ENCODE measurements around the gene CHST13.

Gene CHST13, protein sequence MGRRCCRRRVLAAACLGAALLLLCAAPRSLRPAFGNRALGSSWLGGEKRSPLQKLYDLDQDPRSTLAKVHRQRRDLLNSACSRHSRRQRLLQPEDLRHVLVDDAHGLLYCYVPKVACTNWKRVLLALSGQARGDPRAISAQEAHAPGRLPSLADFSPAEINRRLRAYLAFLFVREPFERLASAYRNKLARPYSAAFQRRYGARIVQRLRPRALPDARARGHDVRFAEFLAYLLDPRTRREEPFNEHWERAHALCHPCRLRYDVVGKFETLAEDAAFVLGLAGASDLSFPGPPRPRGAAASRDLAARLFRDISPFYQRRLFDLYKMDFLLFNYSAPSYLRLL

DNA sequence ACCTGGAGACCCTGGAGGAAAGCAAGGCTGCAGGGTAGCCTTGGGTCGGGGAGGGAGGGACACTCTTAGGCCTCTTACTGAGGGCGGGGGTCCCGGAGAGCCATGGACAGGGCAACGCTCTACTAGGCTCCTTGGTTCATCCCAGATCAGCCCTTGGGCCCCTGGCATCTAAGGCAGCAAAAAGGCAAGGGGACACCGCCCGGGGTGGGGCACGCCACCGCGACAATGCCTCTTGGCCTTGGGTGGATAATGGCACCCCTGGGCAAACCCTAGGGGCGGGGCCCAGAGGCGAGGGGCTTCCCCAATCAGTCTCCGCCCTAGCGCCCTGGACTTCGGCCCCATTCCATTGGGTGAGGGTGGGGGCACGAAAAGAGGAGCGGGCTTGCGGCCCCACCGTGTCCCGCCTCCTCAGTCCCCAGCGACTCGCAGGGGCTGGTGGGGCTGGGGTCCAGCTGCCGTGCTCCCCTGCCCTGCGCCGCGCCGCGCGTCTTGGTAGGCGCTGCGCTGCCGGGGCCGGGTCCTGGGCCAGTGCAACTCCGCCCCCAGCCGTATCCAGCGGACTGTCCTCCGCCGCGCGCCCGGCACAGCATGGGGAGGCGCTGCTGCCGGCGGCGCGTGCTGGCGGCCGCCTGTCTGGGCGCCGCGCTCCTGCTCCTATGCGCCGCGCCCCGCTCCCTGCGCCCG lies at the start of gene CHST13:
CHST13 (plus strand) TSS at position 411 of the 684 bp plus-strand sequence; CDS start at position 589, 178 bp downstream.
- Mint-ChIP-seq H3K36me3 (no peaks in the 10 kb centered on the region), H3K9me3 (no peaks in the 10 kb centered on the region), H3K4me3 (peak within 1 kb of the TSS; percentile 28), H3K27ac (no peak within 1 kb of the TSS), H3K27me3 (peaks cover 31% of the 10 kb centered on the region), H3K4me1 (no peaks in the 10 kb centered on the region)
- no peak for ATAC-seq

DNA sequence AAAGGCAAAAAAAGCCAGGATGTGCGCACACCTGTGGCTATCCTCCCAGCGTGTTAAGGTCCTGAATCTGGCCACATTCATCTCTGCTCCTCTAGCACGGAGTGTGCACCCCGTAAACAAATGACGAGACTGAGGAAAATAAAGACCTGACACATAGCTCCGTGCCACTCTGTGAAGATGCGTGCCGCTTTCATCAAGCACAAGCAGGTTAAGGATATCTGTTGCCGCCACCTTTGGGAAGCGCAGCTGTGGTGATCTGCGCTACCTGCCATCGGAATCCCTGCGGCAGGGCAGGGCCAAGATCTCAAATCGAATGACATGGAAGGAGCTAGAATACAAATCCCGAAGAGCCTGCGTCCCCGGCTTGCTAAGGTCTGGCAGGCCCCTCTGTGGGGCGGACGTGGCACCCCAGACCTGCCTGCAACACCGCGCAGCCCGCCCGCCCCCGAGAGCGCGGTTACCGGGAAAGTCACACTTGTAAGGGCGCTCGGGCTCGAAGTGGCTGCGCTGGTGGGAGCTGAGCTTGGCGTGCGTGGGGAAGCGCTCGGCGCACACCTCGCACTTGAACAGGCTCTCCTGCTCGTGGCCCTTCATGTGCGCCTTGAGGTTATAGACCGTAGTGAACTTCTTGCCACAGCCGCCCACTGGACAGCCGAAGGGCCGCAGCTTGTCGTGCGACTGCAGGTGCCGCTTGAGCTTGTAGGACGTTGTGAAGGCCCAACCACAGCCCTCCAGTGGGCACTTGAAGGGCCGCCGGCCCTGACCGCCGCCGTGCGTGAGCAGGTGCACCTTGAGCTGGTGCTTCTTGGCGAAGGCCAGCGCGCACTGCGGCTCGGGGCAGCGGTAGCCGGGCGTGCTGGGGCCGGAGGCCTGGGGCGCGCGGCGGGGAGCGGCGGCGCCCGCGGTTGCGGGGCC lies 49.2 kb upstream of the CHST13 start:
- H3K9me3 Mint-ChIP-seq: no peaks in the 10 kb centered on the region
- ATAC-seq: peak; percentile 2
- peak overlapping the region; percentile 64 for H3K27ac Mint-ChIP-seq
- H3K4me3 Mint-ChIP-seq: peak overlapping the region; percentile 82
- no peaks in the 10 kb centered on the region for H3K27me3 Mint-ChIP-seq
- peaks cover 34% of the 10 kb centered on the region for H3K36me3 Mint-ChIP-seq
- peaks cover 41% of the 10 kb centered on the region for H3K4me1 Mint-ChIP-seq

DNA sequence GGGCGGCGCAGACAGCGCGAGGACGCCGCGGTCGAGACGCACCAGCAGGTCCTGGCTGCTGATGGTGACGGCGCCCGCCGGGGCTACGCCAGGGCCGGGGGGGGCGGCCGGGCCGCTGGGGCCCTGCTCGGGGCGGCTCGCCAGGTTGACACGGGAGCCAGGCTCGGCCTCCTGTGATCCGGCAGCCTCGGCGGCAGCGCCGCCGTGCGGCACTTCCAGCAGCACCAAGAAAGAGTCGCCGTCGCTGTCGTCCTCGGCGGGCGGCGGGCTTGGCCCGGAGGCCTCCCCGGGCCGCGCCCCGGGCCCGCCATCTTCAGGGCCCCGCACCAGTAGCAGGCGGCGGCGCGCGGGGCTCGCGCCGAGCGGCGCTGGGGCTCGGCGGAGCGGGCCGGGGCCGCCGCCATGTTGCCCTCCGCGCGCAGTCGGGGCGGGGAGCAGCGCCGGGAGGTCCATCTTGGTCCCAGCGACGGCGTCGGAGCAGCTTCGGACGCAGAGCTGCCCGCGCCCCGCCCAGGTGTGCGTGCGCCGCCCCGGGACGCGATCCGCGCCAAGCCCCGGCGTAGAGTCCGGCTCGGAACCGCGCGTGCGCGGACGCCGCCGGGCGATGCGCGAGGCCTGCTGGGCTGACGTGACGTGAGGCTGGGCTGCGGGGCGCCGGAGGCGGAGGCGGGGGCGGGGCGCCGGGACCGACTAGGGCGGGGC lies 48.4 kb upstream of the CHST13 start, which contains the start of gene ZXDC:
ZXDC (minus strand) TSS at position 479 of the 702 bp plus-strand sequence; CDS start at position 453, 26 bp downstream.
- Mint-ChIP-seq H3K36me3 (peaks cover 26% of the 10 kb centered on the region), H3K9me3 (no peaks in the 10 kb centered on the region), H3K4me1 (peaks cover 40% of the 10 kb centered on the region), H3K27ac (peak within 1 kb of the TSS; percentile 64), H3K27me3 (no peaks in the 10 kb centered on the region), H3K4me3 (peak within 1 kb of the TSS; percentile 82)
- peak; percentile 95 for ATAC-seq

DNA sequence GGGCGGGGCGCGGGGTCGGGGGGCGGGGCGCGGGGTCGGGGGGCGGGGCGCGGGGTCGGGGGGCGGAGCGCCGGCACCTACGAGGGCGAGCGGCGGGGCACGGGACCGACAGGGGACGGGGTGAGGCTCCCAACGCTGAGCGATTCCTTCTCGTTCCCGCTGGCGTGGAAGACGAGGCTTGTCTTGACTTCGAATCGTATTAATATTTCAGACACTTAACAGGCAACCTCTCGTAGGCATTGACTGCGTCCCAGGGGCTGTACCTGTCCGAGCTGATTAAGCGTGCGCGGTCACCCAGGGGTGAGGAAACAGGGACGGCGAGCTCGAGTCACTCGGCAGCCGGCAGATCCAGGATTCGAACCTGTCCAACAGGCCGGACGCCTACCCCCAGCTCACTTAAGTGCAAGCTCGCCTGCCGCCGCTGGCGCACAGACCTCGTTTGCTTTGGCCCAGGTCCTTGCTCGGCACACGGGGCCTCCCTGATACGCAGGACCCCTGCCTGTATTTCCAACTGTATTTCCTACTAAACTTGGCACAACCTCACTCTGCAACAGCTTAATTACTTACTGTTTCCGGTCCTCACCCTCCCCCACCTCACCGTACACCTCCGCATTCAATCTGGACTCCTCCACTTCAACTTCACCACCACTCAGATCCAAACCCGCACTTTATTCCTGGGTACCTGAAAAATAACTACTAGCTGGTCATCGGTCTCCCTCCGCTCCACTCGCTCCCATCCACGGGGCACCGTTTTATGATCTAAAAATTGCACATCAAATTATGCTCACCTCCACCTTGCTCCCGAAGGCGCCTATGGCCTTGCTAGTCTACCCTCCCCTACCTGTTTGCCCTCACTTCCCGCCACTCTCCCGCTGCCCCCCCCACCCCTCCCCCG lies 47.5 kb upstream of the CHST13 start:
- Mint-ChIP-seq H3K4me1 (peaks cover 40% of the 10 kb centered on the region), H3K27me3 (no peaks in the 10 kb centered on the region), H3K9me3 (no peaks in the 10 kb centered on the region)

DNA sequence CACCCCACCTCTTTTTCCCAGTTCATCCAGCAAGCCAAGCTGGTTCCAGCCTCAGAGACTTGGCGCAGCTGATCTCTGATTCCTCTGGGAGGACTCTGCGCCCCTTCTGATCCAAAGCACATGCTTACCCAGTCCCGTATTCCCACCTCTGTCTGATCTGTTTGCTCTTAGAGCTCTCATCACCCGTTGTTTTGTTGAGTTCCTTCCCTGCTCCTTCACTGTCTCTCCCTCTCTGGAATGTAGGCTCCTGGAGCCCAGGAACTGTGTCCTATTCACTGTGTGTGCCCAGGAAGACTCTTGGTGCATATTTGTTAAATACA lies 46.9 kb upstream of the CHST13 start:
- no peaks in the 10 kb centered on the region for H3K9me3 Mint-ChIP-seq
- H3K4me1 Mint-ChIP-seq: peaks cover 40% of the 10 kb centered on the region
- H3K4me3 Mint-ChIP-seq: peak overlapping the region; percentile 82
- H3K27ac Mint-ChIP-seq: no peak overlapping the region
- no peaks in the 10 kb centered on the region for H3K27me3 Mint-ChIP-seq
- peaks cover 18% of the 10 kb centered on the region for H3K36me3 Mint-ChIP-seq
- ATAC-seq: no peak

More for the DNA sequence above, 47.5 kb upstream of the CHST13 start:
- peak; percentile 68 for ATAC-seq
- peaks cover 18% of the 10 kb centered on the region for H3K36me3 Mint-ChIP-seq
- H3K27ac Mint-ChIP-seq: no peak overlapping the region
- H3K4me3 Mint-ChIP-seq: peak overlapping the region; percentile 82

DNA sequence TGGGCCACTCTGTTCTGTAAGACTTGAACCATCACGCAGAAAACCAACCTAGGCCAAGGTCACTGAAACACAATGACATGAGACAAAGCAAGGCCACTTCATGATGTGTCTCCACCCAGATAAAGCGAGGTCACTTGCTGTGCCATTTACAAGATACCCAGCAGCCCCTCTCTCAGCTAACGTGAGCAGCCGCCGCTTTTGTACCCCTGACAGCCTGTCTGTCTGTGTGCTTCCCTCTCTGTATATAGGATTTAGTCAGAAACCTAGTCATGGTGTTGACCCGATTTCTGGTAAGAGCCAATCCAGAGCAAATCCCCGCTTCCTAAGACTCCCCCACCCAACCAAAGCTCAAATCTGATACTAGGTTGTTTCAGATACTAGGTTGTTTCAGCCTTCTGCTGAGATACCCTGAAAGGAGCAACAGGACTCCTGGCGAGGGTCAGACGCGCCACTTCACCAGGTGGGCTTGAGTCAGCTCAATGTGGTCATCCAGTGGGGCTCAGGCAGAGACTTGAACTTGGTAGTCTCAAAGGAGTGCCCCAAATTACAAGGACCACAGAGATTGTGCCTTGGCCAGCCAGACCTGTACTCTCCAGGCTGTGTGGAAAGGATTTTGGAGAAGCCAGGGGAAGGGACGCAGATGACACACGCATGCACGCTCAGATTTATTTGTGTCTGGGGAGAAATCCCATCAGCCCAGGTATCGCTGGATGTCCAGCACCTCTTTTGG lies 45.2 kb upstream of the CHST13 start:
- no peak for ATAC-seq
- no peak overlapping the region for H3K27ac Mint-ChIP-seq
- no peak overlapping the region for H3K4me3 Mint-ChIP-seq
- no peaks in the 10 kb centered on the region for H3K9me3 Mint-ChIP-seq
- H3K36me3 Mint-ChIP-seq: peaks cover 1% of the 10 kb centered on the region
- H3K4me1 Mint-ChIP-seq: peaks cover 22% of the 10 kb centered on the region
- no peaks in the 10 kb centered on the region for H3K27me3 Mint-ChIP-seq

DNA sequence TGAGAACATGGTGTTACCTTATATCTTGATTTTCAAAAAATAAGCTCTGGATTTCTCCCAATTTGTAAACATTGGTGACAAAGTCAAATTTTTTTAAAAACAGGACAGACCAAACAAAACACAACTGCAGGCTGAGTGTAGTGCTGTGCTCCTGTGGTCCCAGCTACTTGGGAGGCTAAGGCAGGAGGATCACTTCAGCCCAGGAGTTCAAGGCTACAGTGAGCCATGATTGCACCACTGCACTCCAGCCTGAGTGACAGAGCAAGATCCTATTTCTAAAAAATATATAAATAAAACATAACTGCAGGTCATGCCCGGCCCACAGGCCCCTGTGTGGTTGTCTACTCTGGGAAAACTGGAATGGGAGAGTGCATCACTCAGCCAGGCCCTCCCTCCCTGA lies 44.3 kb upstream of the CHST13 start:
- Mint-ChIP-seq H3K4me1 (peaks cover 13% of the 10 kb centered on the region), H3K36me3 (no peaks in the 10 kb centered on the region), H3K27ac (no peak overlapping the region), H3K9me3 (no peaks in the 10 kb centered on the region), H3K27me3 (no peaks in the 10 kb centered on the region), H3K4me3 (no peak overlapping the region)
- ATAC-seq: no peak

DNA sequence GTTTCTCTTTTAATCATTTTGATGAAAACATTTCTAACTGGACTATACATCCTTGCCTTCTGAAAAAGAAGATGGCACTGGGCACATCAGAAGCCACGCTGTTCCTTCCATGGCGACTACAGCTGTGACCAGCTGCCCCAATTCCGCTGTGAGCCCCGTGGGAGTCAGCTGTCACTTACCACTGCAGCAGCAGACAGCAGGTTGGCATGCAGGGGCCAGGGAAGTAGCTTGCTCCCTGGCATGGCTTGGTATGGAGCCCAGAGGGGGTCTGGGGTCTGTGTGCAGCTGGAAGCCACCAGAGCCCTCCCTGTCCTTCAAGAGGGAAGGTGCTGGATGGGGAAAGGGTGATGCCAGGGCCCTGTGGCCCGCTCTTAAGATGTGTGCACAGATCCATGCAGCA lies 43.7 kb upstream of the CHST13 start:
- Mint-ChIP-seq H3K27ac (no peak overlapping the region), H3K27me3 (no peaks in the 10 kb centered on the region), H3K36me3 (no peaks in the 10 kb centered on the region), H3K4me1 (peaks cover 11% of the 10 kb centered on the region), H3K9me3 (no peaks in the 10 kb centered on the region), H3K4me3 (no peak overlapping the region)
- ATAC-seq: no peak

DNA sequence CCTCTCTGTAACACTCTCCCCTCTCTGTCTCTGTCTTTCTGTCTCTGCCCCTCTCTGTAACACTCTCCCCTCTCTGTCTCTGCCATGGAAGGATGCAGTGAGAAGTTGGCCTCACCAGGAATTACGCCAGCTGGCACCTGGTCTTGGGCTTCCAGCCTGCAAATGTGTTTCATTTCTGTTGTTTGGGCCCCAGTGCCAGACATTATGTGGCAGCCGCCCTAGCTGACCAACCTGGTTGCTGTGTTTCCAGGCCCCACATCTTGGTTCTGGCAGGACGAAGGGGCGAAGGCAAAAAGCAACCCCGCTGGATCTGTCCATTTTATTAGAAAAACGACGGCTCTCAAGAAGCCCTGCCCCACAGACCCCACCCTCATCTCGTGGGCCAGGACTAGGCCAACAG lies 43.1 kb upstream of the CHST13 start:
- Mint-ChIP-seq H3K36me3 (no peaks in the 10 kb centered on the region), H3K4me3 (no peak overlapping the region), H3K4me1 (peaks cover 11% of the 10 kb centered on the region), H3K27me3 (no peaks in the 10 kb centered on the region), H3K27ac (no peak overlapping the region), H3K9me3 (no peaks in the 10 kb centered on the region)
- ATAC-seq: no peak

DNA sequence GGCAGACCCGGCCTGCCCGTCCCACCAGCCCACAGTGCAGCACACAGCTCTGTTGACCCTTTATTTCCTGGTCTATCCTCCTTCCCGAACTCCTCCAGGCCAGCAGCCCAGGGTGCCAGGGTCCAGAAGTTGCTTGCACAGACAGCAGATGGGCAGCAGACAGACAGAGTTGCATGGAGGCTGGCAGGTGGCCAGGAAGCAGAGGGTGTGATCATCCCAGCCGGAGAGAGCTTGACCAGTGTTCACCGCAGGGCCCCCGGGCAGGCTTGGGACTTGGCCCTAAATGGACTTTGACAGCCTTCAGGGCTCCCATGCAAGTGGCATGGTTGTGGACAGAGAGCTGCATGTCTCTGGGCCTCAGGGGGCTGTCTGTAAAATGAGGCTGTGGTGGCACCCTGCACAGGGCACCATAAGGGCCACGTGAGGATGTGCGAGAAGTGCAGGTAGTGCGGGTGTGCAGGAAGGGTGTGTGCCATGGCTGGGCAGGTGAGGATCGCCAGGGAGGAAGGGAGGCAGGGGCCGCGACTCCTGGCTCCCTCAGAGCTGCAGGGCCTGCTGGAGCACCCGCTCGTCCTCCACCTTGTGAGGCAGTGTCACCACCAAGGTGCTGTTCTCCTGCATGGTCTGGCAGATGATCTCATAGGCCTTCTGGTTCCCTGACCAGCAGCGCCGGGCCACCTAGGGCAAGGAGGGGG lies 42.0 kb upstream of the CHST13 start:
- Mint-ChIP-seq H3K36me3 (no peaks in the 10 kb centered on the region), H3K4me1 (peaks cover 5% of the 10 kb centered on the region), H3K4me3 (no peak overlapping the region), H3K27me3 (no peaks in the 10 kb centered on the region), H3K9me3 (no peaks in the 10 kb centered on the region), H3K27ac (no peak overlapping the region)
- ATAC-seq: no peak

DNA sequence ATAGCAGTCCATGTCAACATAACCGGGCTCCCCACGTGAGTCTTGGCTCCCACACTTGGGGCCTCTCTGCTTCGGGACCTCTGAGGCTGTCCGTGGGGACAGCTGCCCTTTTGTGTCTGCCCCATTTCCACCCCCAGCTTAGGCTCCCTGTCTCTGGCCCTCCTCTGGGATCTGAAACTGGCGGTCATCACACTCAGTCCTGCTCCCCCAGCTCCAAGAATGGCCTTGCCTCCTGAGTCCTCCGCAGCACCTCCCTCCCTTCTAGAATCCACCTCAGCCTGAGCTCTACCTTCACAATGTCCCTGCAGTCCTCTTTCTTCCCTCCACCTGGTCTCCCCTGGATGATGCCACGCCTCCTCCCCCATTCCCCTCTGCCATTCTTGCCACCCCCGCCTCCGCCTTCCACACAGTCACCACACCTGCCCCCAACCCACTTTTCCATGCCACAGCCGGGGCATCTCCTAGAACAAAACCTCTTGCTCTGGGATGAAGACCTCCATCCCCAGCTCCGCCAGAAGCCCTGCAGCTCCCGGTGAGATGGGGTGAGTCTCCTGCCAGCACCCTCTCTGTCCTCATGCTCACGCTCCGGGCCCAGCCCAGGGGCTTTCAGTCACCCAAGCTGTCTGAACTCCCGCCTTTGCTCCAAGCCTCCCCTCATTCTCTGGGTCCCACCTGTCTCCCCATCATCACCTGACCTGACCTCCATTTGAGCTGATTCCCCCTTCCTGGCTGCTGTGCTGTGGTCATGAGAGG lies 41.3 kb upstream of the CHST13 start:
- no peaks in the 10 kb centered on the region for H3K36me3 Mint-ChIP-seq
- no peak overlapping the region for H3K27ac Mint-ChIP-seq
- no peaks in the 10 kb centered on the region for H3K4me1 Mint-ChIP-seq

DNA sequence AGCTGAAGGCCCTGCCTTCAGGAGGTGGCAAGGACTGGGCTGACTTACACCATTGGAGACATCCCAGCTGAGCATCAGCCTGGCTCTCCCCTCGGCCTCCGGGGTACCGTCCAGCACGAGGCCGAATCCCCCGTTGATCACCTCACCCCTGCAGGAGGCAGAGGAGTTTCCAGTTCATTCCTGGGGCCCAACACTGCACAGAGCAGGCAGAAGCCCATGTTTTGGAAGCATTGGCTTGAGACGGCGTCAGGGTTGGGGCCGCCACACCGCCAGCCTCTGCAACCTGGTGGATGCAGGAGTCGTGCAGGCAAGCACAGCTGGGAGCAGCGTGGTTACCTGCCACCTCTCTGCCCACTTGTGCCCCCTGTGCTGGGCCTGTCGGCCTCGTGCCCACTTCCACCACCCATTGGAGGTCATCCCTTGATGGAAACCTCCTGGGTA lies 40.6 kb upstream of the CHST13 start:
- no peaks in the 10 kb centered on the region for H3K27me3 Mint-ChIP-seq
- no peak overlapping the region for H3K4me3 Mint-ChIP-seq
- ATAC-seq: no peak
- no peaks in the 10 kb centered on the region for H3K4me1 Mint-ChIP-seq
- no peaks in the 10 kb centered on the region for H3K9me3 Mint-ChIP-seq
- H3K27ac Mint-ChIP-seq: no peak overlapping the region
- H3K36me3 Mint-ChIP-seq: no peaks in the 10 kb centered on the region

More for the DNA sequence above, 41.3 kb upstream of the CHST13 start:
- Mint-ChIP-seq H3K4me3 (no peak overlapping the region), H3K9me3 (no peaks in the 10 kb centered on the region), H3K27me3 (no peaks in the 10 kb centered on the region)
- no peak for ATAC-seq

Measured in stimulated activated memory B cell treated with anti-CD40 and anti-IgM and Interleukin-4, amounts not matched to agents 10 μg/mL and 1 μg/mL and 100 μg/mL, for 72 hours (primary cell).